ENCODE measurements around the gene FOS.

Gene FOS

DNA sequence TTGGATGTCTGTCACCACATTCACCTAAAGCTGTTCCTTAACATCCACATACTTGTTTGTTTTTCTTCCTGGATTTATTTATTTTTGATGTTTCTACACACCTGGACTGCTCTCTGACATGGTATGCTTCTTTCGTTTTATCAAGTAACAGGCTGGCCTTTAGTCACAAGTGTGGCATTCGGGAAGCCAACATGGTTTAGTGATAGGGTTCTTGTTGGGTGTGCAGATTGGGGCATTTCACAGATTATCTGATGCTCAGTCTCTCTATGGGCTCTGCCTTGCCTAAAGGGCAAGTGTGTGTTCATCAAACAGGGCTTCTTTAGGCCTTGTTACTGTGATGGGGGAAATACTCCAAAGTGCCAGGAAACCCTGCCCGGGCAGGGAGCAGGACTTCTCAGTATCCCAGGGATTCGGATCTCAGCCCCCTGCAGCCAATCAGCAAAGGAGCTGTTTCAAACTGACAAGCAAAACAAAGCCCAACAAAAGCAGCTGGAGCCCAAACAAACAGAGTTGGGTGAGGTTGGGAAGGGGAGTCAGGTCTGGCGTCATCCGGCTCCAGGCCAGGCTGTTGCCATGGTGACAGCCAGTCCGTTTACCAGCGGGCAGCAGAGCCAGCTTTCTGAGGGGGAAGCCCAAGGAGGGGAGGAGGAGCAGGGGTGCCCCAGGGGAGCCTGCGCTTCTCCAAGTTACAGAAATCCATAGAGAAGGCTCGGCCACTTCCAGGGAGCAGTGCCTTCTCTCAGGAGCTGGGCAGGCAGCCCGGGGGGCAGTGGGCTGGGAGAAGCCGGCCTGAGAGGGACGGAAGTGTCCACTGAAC lies 31.9 kb downstream of the FOS start:
- peak; percentile 66 for ATAC-seq
- TF ChIP-seq ZC3H10 (CRISPR knock-in tag; IDR thresholded peaks at IDR 0.05), result no peak
- peak; percentile 55; the same call in 1 of the 2 replicates for TF ChIP-seq TSHZ2 (CRISPR knock-in tag; IDR thresholded peaks at IDR 0.05)
- TF ChIP-seq, protein P1, sequence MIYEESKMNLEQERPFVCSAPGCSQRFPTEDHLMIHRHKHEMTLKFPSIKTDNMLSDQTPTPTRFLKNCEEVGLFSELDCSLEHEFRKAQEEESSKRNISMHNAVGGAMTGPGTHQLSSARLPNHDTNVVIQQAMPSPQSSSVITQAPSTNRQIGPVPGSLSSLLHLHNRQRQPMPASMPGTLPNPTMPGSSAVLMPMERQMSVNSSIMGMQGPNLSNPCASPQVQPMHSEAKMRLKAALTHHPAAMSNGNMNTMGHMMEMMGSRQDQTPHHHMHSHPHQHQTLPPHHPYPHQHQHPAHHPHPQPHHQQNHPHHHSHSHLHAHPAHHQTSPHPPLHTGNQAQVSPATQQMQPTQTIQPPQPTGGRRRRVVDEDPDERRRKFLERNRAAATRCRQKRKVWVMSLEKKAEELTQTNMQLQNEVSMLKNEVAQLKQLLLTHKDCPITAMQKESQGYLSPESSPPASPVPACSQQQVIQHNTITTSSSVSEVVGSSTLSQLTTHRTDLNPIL (CRISPR knock-in tag; IDR thresholded peaks at IDR 0.05; ENCODE audit: low read depth), result 0 out of 2 replicates have a peak, but pooled peaks have one; percentile 11
- no peak for TF ChIP-seq PPARA (CRISPR knock-in tag; IDR thresholded peaks at IDR 0.05; ENCODE audit: borderline replicate concordance)
- no peak for TF ChIP-seq OSR1 (CRISPR knock-in tag; IDR thresholded peaks at IDR 0.05)
- TF ChIP-seq ZNF565 (CRISPR knock-in tag; conservative IDR thresholded peaks at IDR 0.05; ENCODE audit: low read depth), result no peak
- TF ChIP-seq ZFP3 (CRISPR knock-in tag; IDR thresholded peaks at IDR 0.05), result 0 out of 2 replicates have a peak, but pooled peaks have one; percentile 71
- no peak for TF ChIP-seq CSRNP3 (CRISPR knock-in tag; IDR thresholded peaks at IDR 0.05)
- no peak for TF ChIP-seq CSDC2 (CRISPR knock-in tag; IDR thresholded peaks at IDR 0.05)
- TF ChIP-seq, protein P2, sequence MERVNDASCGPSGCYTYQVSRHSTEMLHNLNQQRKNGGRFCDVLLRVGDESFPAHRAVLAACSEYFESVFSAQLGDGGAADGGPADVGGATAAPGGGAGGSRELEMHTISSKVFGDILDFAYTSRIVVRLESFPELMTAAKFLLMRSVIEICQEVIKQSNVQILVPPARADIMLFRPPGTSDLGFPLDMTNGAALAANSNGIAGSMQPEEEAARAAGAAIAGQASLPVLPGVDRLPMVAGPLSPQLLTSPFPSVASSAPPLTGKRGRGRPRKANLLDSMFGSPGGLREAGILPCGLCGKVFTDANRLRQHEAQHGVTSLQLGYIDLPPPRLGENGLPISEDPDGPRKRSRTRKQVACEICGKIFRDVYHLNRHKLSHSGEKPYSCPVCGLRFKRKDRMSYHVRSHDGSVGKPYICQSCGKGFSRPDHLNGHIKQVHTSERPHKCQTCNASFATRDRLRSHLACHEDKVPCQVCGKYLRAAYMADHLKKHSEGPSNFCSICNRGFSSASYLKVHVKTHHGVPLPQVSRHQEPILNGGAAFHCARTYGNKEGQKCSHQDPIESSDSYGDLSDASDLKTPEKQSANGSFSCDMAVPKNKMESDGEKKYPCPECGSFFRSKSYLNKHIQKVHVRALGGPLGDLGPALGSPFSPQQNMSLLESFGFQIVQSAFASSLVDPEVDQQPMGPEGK (CRISPR knock-in tag; IDR thresholded peaks at IDR 0.05; ENCODE audit: borderline replicate concordance), result no peak

- no peak for ATAC-seq
- no peak for TF ChIP-seq ISL1 (CRISPR knock-in tag; IDR thresholded peaks at IDR 0.05)
Measured at GRCh38 chr14:75311356-75311755, 32.7 kb downstream of the FOS start.

GRCh38 chr14:75312341-75312740 lies 33.7 kb downstream of the FOS start:
- TF ChIP-seq TCF4 (CRISPR knock-in tag; IDR thresholded peaks at IDR 0.05; ENCODE audit: borderline replicate concordance), result no peak
- TF ChIP-seq ZNF565 (CRISPR knock-in tag; conservative IDR thresholded peaks at IDR 0.05; ENCODE audit: low read depth), result no peak
- TF ChIP-seq ZC3H10 (CRISPR knock-in tag; IDR thresholded peaks at IDR 0.05), result no peak
- no peak for ATAC-seq

DNA sequence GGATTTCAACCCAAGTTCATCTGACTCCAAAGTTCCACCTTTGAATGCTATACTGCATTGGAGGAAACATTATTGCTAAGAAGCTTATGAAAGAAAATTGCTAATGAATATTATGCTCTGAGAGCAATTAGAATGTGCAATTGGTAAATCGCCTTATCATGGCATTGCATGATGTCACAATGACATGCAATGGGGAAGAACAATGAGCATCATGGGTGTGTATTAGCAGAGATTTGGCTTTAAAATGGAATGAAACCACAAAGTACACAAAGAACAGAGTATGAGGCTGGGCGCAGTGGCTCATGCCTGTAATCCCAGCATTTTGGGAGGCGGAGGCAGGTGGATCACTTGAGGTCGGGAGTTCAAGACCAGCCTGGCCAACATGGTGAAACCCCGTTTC lies 34.7 kb downstream of the FOS start:
- TF ChIP-seq CSDC2 (CRISPR knock-in tag; IDR thresholded peaks at IDR 0.05) (no peak), ZC3H10 (CRISPR knock-in tag; IDR thresholded peaks at IDR 0.05) (no peak), TSHZ2 (CRISPR knock-in tag; IDR thresholded peaks at IDR 0.05) (no peak), ZNF70 (CRISPR knock-in tag; IDR thresholded peaks at IDR 0.05) (no peak), TOX (CRISPR knock-in tag; IDR thresholded peaks at IDR 0.05; ENCODE audit: borderline replicate concordance) (no peak), ESRRG (CRISPR knock-in tag; IDR thresholded peaks at IDR 0.05) (no peak), PPARA (CRISPR knock-in tag; IDR thresholded peaks at IDR 0.05; ENCODE audit: borderline replicate concordance) (no peak), ZNF565 (CRISPR knock-in tag; conservative IDR thresholded peaks at IDR 0.05; ENCODE audit: low read depth) (no peak), GLIS3 (CRISPR knock-in tag; IDR thresholded peaks at IDR 0.05) (no peak), RARB (CRISPR knock-in tag; IDR thresholded peaks at IDR 0.05) (no peak), CSRNP3 (CRISPR knock-in tag; IDR thresholded peaks at IDR 0.05) (no peak), ZFP30 (CRISPR knock-in tag; IDR thresholded peaks at IDR 0.05) (no peak), BACH2 (CRISPR knock-in tag; IDR thresholded peaks at IDR 0.05; ENCODE audit: borderline replicate concordance) (no peak)
- TF ChIP-seq, protein P2 (CRISPR knock-in tag; IDR thresholded peaks at IDR 0.05; ENCODE audit: borderline replicate concordance), result no peak
- ATAC-seq, result no peak

Measured in SK-N-SH treated with all-trans-retinoic acid at 6 μM for 48 hours (cell line).